Activated T-helper 17 cell treated with anti-CD3 and anti-CD28 coated beads, Interleukin-2, amount 50 U/mL, for 72 hours (primary cell): Measurements from ENCODE around the gene SMARCA4. TPM values are rescaled to one million over a fixed set of nuclear protein-coding genes. Genes with fewer than 3 reads are reported as not detected.
A peak's percentile ranks its signal among the peaks of the same experiment; 100 is the strongest.
"Not testable (repeated sequence)": the region's sequence is repeated elsewhere in the genome, so short reads cannot be mapped to it uniquely, and the experiment has no call there.

Experiments used
- ATAC-seq: fragments of 150-1000 bp; cut with Tn5 transposase; replicated peaks from 2 replicates; pipeline ENCODE4 v1.10.0; 2021; ENCODE audit warnings: mild to moderate bottlenecking, moderate library complexity
- H3K27ac Mint-ChIP-seq: one replicate; pipeline ENCODE4 v1.8.0; 2022; ENCODE audit warnings: mixed read lengths
- H3K27me3 Mint-ChIP-seq: one replicate; pipeline ENCODE4 v1.8.0; 2022; ENCODE audit warnings: mixed read lengths
- H3K36me3 Mint-ChIP-seq: one replicate; pipeline ENCODE4 v1.8.0; 2022; ENCODE audit warnings: low read depth, mild to moderate bottlenecking, mixed read lengths
- H3K4me1 Mint-ChIP-seq: one replicate; pipeline ENCODE4 v1.8.0; 2022; ENCODE audit warnings: mixed read lengths
- H3K4me3 Mint-ChIP-seq: one replicate; pipeline ENCODE4 v1.8.0; 2022; ENCODE audit warnings: mild to moderate bottlenecking, mixed read lengths
- H3K9me3 Mint-ChIP-seq: one replicate; pipeline ENCODE4 v1.8.0; 2022; ENCODE audit warnings: mixed read lengths
- total RNA-seq, 2 donors: library from RNA; stranded (reverse); gene quantifications; one replicate each; pipeline ENCODE4 v1.2.3, GENCODE V29; 2022

SMARCA4 gene
- total RNA-seq, 2 donors from 2014 or later, result 71.5 to 119 TPM

DNA sequence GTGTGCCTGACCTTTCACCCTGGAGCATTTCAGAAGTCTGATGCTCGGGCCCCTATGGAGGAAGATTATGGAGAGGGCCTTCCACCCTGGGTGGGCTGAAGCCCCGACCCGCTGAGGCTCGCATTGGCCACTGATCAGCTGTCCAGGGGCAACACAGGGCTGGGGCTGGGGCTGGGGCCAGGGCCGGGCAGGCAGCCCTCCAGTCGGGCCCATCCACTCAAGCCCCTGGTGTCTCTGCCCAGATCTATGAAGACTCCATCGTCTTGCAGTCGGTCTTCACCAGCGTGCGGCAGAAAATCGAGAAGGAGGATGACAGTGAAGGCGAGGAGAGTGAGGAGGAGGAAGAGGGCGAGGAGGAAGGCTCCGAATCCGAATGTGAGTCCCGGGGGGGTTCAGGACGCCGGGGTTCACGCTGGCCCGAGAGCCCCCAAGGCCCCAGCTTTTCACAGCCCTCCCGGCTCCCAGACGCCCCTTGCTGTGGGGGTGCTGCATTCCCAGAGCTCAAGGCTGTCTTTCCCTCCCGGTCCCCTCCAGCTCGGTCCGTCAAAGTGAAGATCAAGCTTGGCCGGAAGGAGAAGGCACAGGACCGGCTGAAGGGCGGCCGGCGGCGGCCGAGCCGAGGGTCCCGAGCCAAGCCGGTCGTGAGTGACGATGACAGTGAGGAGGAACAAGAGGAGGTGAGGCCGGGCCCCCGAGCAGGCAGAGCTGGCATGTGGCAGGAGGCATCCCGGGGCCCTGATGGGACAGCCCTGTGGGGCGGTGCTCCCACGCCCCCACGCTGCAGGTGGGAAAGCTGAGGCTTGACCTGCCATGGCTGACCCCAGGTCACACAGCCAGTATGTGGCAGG, 98.9 kb downstream of the SMARCA4 start:
- Mint-ChIP-seq H3K4me3 (no peak overlapping the region), H3K36me3 (peaks cover 44% of the 10 kb centered on the region), H3K9me3 (no peaks in the 10 kb centered on the region), H3K27me3 (no peaks in the 10 kb centered on the region), H3K4me1 (no peaks in the 10 kb centered on the region), H3K27ac (no peak overlapping the region)
- no peak for ATAC-seq

DNA sequence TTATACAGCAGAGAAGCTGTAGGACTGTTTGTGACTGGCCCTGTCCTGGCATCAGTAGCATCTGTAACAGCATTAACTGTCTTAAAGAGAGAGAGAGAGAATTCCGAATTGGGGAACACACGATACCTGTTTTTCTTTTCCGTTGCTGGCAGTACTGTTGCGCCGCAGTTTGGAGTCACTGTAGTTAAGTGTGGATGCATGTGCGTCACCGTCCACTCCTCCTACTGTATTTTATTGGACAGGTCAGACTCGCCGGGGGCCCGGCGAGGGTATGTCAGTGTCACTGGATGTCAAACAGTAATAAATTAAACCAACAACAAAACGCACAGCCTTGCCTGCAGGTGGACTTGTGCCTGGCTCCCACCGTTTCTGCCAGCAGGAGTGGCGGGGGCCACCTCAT, 101.1 kb downstream of the SMARCA4 start:
- no peak overlapping the region for H3K27ac Mint-ChIP-seq
- no peaks in the 10 kb centered on the region for H3K9me3 Mint-ChIP-seq
- H3K36me3 Mint-ChIP-seq, result peaks cover 46% of the 10 kb centered on the region
- H3K4me3 Mint-ChIP-seq, result no peak overlapping the region
- no peak for ATAC-seq
- no peaks in the 10 kb centered on the region for H3K4me1 Mint-ChIP-seq
- no peaks in the 10 kb centered on the region for H3K27me3 Mint-ChIP-seq

DNA sequence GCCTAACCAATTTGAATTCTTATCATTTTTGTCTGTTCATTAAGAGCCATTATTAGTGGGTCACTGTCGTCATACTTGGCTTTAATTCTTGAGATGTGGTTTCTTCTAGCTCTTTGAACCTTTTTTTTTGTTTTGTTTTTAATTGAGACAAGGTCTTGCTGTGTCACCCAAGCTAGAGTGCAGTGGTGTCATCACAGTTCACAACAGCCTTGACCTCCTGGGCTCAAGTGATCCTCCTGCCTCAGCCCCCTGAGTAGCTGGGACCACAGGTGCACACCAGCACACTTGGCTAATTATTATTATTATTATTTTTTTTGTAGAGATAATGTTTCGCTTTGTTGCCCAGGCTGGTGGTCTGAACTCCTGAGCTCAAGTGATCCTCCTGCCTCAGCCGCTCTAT, 102.6 kb downstream of the SMARCA4 start:
- no peak overlapping the region for H3K27ac Mint-ChIP-seq
- H3K27me3 Mint-ChIP-seq, result no peaks in the 10 kb centered on the region
- H3K36me3 Mint-ChIP-seq, result peaks cover 52% of the 10 kb centered on the region
- H3K4me3 Mint-ChIP-seq, result no peak overlapping the region
- ATAC-seq, result no peak
- H3K4me1 Mint-ChIP-seq, result no peaks in the 10 kb centered on the region
- H3K9me3 Mint-ChIP-seq, result no peaks in the 10 kb centered on the region

DNA sequence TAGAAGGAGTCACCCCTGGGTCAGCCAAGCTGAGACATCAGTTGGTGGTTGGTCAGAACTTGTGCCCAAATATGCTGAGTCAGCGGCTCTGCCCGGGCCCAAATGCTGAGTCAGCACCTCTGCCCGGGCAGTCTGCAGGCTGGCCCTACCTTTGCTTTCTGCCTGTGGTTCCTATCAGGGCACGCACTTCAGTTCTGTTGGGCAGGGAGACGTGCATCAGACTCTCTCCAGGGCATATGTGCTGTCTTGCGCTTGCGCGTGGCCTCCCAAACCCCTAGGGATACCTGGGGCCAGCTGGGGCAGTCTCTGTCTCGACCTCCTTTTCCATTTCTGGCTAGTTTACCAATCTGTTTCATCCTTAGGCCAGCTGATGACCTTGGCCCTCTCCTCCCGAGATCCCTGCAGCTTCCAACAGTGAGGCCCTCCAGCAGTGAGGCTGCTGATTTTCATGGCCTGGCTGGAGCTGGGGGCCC, 104.0 kb downstream of the SMARCA4 start:
- H3K27me3 Mint-ChIP-seq, result no peaks in the 10 kb centered on the region
- ATAC-seq, result no peak
- peaks cover 5% of the 10 kb centered on the region for H3K4me1 Mint-ChIP-seq
- H3K27ac Mint-ChIP-seq, result no peak overlapping the region
- H3K9me3 Mint-ChIP-seq, result no peaks in the 10 kb centered on the region
- peaks cover 44% of the 10 kb centered on the region for H3K36me3 Mint-ChIP-seq
- H3K4me3 Mint-ChIP-seq, result no peak overlapping the region

DNA sequence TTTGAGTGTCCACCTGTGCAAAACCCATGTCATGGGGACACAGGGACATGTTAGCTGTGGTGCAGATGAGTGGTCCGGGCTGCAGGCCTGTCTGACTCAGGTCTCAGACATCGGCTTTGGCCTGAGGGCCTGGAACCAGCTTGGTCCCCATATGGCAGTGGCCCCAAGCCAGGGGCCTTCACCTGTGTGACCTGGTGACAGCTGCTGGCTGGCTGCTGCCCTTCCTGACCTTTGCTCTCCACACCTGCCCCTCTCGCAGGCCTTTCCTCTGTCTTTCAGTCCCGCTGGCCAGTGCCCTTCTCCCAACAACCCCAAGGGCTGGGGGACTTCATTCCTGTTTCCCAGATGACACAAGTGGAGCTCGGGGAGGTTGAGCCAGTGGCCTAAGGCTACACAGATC, 105.5 kb downstream of the SMARCA4 start:
- Mint-ChIP-seq H3K4me1 (peaks cover 5% of the 10 kb centered on the region), H3K36me3 (peaks cover 33% of the 10 kb centered on the region), H3K9me3 (no peaks in the 10 kb centered on the region), H3K27me3 (no peaks in the 10 kb centered on the region), H3K27ac (no peak overlapping the region), H3K4me3 (no peak overlapping the region)
- ATAC-seq, result no peak

DNA sequence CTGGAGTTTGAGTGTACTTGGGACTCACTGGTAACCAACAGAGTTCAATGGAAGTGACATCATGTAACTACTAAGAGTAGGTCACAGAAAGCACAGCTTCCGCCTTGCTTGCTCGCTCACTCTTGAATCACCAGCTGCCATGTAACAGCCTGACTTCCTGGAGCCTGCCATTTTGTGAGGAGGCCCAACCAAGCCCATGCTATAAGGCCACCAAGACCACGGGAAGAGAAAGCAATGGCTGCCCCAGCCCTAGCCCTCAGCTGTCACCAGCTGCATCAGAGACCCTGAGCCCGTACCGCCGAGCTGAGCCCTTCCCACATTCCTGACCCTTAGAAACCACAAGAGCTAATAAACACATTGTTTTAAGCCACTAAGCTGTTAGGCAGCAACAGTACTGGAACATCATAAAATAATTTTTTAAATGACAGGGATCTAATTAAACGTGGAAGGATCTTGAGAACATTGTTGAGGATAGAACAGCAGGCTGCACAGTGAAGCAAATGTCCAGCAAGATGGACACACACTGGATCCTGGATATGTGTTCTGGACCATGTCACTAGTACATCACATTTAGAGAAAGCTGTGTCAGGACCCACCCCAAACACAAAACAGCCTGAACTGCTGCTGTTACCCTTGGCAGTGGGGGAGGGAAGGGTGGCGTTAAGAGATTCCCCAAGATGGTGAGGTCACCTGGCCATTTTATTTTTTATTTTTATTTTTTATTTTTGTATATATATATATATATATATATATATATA, 106.7 kb downstream of the SMARCA4 start:
- Mint-ChIP-seq H3K36me3 (peaks cover 25% of the 10 kb centered on the region), H3K9me3 (no peaks in the 10 kb centered on the region), H3K4me1 (peaks cover 5% of the 10 kb centered on the region), H3K4me3 (no peak overlapping the region), H3K27me3 (no peaks in the 10 kb centered on the region), H3K27ac (no peak overlapping the region)
- ATAC-seq, result no peak

DNA sequence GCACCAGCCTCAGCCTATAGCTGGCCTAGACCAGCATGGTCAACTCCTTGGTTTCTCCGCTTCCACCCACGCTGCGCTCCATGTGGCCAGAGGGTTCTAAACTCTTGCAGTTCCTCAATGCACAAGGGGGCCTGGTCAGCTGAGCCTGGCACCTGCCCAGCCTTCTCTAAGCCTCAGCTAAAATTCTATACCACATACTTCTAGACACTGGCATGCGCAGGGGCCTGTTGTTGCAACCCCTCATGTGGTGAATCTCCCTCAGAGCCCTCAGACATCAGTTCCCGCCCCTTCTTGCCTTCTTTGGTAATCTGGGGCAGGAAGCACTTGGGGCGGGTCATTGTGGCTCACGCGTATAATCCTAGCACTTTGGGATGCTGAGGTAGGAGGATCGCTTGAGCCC, 108.7 kb downstream of the SMARCA4 start:
- H3K9me3 Mint-ChIP-seq, result no peaks in the 10 kb centered on the region
- peaks cover 15% of the 10 kb centered on the region for H3K36me3 Mint-ChIP-seq
- no peak overlapping the region for H3K4me3 Mint-ChIP-seq
- no peak for ATAC-seq
- H3K27ac Mint-ChIP-seq, result no peak overlapping the region
- H3K4me1 Mint-ChIP-seq, result peaks cover 8% of the 10 kb centered on the region
- H3K27me3 Mint-ChIP-seq, result no peaks in the 10 kb centered on the region

DNA sequence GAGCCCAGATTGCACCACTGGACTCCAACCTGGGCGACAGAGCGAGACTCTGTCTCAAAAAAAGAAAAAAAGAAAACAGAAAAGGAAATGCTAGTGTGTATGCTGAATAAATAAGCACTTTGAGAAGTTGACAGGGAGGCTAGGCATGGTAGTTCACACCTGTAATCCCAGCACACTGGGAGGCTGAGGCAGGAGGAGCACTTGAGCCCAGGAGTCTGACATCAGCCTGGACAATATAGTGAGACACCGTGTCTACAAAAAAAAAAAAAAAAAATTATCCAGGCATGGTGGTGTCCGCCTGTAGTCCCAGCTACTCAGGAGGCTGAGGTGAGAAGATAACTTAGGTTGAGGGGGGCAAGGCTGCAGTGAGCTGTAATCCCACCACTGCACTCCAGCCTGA, 109.3 kb downstream of the SMARCA4 start:
- Mint-ChIP-seq H3K9me3 (no peaks in the 10 kb centered on the region), H3K4me3 (no peak overlapping the region), H3K27ac (no peak overlapping the region), H3K27me3 (no peaks in the 10 kb centered on the region), H3K4me1 (peaks cover 9% of the 10 kb centered on the region), H3K36me3 (peaks cover 10% of the 10 kb centered on the region)
- ATAC-seq, result no peak

DNA sequence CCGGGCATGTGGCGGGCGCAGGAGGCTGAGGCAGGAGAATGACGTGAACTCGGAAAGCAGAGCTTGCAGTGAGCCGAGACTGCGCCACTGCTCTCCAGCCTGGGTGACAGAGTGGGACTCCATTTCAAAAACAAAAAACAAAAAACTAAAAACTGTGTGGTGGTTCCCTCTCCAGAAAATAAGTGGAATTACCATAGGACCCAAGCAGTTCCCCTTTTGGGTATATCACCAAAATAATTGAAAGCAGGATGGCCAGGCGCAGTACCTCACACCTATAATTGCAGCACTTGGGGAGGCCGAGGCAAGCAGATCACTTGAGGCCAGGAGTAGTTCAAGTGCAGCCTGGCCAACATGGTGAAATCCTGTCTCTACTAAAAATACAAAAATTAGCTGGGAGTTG, 112.7 kb downstream of the SMARCA4 start:
- no peaks in the 10 kb centered on the region for H3K36me3 Mint-ChIP-seq
- no peak for ATAC-seq
- no peaks in the 10 kb centered on the region for H3K27me3 Mint-ChIP-seq
- no peaks in the 10 kb centered on the region for H3K9me3 Mint-ChIP-seq
- no peak overlapping the region for H3K4me3 Mint-ChIP-seq
- no peak overlapping the region for H3K27ac Mint-ChIP-seq
- peaks cover 9% of the 10 kb centered on the region for H3K4me1 Mint-ChIP-seq

DNA sequence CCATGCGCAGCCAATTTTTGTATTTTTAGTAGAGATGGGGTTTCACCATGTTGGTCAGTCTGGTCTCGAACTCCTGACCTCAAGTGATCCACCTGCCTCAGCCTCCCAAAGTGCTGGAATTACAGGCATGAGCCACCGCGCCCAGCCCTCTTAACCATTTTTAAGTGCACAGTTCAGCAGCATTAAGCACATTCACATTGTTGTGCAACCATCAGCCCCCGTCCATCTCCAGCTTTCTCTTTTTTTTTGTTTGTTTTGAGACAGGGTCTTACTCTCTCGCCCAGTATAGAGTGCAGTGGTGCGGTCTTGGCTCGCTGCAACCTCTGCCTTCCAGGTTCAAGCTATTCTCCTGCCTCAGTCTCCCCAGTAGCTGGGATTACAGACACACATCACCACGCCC, 116.0 kb downstream of the SMARCA4 start:
- ATAC-seq, H3K27me3 Mint-ChIP-seq, H3K36me3 Mint-ChIP-seq, H3K4me1 Mint-ChIP-seq, H3K4me3 Mint-ChIP-seq, H3K9me3 Mint-ChIP-seq: not testable (repeated sequence)
- peak overlapping the region; percentile 39 for H3K27ac Mint-ChIP-seq

DNA sequence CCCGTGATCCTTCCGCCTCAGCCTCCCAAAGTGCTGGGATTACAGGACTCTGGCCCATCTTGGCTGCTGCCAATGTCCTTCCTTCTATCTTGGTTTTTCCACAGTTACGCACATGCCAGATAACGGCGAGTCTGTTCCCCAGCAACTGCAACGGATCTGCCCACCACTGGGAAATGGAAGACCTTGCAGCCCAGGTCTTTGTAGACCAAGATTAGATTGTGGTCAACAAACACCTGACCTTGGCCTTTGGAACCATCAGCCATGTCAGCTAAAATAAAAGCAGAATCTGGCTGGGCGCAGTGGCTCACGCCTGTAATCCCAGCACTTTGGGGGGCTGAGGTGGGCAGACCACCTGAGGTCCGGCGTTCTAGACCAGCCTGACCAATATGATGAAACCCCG, 118.1 kb downstream of the SMARCA4 start:
- no peaks in the 10 kb centered on the region for H3K36me3 Mint-ChIP-seq
- H3K9me3 Mint-ChIP-seq, result no peaks in the 10 kb centered on the region
- peaks cover 5% of the 10 kb centered on the region for H3K4me1 Mint-ChIP-seq
- no peak for ATAC-seq
- no peak overlapping the region for H3K27ac Mint-ChIP-seq
- no peak overlapping the region for H3K4me3 Mint-ChIP-seq
- no peaks in the 10 kb centered on the region for H3K27me3 Mint-ChIP-seq

DNA sequence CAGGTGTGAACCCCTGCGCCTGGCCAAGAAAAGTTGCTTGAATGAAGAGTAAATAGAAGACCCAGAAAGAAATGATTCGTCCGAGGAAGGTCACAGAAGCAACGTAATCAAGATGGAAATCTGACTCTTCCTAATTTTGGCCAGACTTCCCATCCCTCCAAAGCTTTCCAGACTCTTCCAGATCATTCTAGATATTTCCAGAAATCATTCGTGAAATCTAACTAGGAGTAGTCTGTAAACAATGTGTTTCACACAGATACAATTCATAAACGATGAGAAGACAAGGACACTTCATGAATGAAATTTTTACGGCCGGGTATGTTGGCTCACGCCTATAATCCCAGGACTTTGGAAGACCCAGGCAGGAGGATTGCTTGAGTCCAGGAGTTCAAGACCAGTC, 119.2 kb downstream of the SMARCA4 start:
- Mint-ChIP-seq H3K27ac (no peak overlapping the region), H3K4me1 (no peaks in the 10 kb centered on the region), H3K9me3 (no peaks in the 10 kb centered on the region), H3K4me3 (no peak overlapping the region), H3K36me3 (no peaks in the 10 kb centered on the region), H3K27me3 (no peaks in the 10 kb centered on the region)
- ATAC-seq, result no peak

DNA sequence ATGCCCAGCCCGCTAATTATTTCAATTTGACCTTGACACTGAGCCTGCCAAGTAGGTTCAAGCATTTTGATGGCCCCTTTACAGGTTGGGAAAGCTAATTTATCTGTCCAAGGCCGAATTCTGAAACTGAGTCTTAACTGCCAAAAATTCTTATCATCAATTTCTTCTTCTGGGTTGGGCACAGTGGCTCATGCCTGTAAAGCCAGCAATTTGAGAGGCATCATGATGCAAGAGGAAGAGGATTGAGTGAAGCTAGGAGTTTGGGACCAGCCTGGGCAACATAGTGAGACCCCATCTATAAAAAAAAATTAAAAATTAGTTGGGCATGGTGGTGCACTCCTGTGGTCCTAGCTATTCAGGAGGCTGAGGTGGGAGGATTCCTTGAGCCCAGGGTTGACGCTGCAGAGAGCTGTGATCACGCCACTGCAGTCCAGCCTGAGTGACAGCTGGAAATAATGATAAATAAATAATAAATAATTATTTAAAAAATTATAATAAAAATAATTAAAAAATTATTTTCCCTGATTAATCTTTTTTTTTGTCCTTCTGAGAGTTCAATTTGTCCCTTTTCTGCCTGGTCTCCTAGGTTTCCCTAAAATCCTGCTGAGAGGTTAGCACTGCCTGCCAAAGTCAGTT, 127.2 kb downstream of the SMARCA4 start:
- no peaks in the 10 kb centered on the region for H3K4me1 Mint-ChIP-seq
- no peak overlapping the region for H3K27ac Mint-ChIP-seq
- ATAC-seq, result no peak
- no peaks in the 10 kb centered on the region for H3K9me3 Mint-ChIP-seq
- peaks cover 34% of the 10 kb centered on the region for H3K36me3 Mint-ChIP-seq
- H3K4me3 Mint-ChIP-seq, result peak overlapping the region; percentile 90
- H3K27me3 Mint-ChIP-seq, result no peaks in the 10 kb centered on the region

DNA sequence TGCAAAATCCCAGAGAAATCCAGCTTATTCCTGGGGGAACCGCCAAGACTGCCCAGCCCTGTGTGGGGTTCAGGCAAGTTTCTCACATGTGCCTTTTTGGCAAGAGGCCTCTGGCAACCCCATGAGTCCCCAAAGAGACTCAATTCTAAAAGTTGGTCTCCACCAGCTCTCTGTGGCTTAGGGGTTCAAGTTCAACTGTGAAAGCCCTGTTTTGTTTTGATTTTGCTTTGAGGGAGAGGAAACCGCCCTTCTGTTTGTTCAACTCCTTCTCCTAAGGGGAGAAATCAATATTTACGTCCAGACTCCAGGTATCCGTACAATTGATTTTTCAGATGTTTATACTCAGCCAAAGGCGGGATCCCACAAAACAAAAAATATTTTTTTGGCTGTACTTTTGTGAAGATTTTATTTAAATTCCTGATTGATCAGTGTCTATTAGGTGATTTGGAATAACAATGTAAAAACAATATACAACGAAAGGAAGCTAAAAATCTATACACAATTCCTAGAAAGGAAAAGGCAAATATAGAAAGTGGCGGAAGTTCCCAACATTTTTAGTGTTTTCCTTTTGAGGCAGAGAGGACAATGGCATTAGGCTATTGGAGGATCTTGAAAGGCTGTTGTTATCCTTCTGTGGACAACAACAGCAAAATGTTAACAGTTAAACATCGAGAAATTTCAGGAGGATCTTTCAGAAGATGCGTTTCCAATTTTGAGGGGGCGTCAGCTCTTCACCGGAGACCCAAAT, 127.8 kb downstream of the SMARCA4 start:
- H3K36me3 Mint-ChIP-seq, result peaks cover 41% of the 10 kb centered on the region
- peak overlapping the region; percentile 90 for H3K4me3 Mint-ChIP-seq
- peak overlapping the region; percentile 98 for H3K27ac Mint-ChIP-seq
- no peaks in the 10 kb centered on the region for H3K27me3 Mint-ChIP-seq
- no peaks in the 10 kb centered on the region for H3K4me1 Mint-ChIP-seq
- H3K9me3 Mint-ChIP-seq, result no peaks in the 10 kb centered on the region
- ATAC-seq, result no peak
